HG02623 (cell line): ENCODE measurements around the gene MRPL28.
A peak's percentile ranks its signal among the peaks of the same experiment; 100 is the strongest.
"Not testable (repeated sequence)": the region's sequence is repeated elsewhere in the genome, so short reads cannot be mapped to it uniquely, and the experiment has no call there.

Experiments
- ATAC-seq: cut with Tn5 transposase; IDR thresholded peaks from one replicate; pipeline ENCODE4 v1.9.1; 2021; ENCODE audit warnings: moderate library complexity; ENCODE audit not compliant: unreplicated experiment

MRPL28 gene

DNA sequence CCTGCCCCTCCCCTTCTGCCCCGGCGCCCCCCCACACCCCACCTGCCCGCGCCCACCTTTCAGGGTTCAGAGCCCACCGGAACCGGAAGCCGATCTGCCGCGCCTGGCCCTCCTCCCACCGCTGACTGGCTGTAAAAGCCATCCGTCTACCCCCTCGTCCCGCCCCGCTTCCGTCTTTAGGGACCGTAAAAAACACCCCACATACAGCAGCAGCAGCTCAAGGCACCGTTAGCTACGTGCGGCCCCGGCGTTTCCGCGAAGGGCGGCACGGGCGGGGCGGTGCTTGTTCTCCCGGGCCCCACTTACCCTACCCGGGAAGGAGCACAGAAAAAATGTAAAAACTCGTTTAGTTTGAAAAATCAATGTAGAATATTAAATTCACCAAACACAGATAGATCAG, at the start of gene MRPL28:
Gene MRPL28, minus strand, starts transcription at position 96 of the 400 bp plus-strand sequence. CDS start 320 bp downstream, outside the sequence.
- peak; percentile 74 for ATAC-seq

DNA sequence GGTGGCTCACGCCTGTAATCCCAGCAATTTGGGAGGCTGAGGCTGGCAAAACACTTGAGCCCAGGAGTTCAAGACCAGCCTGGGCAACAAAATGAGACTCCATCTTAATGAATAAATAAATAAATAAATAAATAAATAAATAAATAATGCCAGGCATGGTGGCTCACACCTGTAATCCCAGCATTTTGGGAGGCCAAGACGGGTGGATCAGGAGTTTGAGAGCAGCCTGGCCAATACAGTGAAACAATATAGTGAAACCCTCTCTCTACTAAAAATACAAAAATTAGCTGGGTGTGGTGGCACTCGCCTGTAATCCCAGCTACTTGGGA, 44.8 kb upstream of the MRPL28 start:
- not testable (repeated sequence) for ATAC-seq

- no peak for ATAC-seq
Measured at GRCh38 chr16:414395-415169, 44.2 kb upstream of the MRPL28 start.

- ATAC-seq = no peak
Measured at GRCh38 chr16:411576-412265, 41.4 kb upstream of the MRPL28 start.

DNA sequence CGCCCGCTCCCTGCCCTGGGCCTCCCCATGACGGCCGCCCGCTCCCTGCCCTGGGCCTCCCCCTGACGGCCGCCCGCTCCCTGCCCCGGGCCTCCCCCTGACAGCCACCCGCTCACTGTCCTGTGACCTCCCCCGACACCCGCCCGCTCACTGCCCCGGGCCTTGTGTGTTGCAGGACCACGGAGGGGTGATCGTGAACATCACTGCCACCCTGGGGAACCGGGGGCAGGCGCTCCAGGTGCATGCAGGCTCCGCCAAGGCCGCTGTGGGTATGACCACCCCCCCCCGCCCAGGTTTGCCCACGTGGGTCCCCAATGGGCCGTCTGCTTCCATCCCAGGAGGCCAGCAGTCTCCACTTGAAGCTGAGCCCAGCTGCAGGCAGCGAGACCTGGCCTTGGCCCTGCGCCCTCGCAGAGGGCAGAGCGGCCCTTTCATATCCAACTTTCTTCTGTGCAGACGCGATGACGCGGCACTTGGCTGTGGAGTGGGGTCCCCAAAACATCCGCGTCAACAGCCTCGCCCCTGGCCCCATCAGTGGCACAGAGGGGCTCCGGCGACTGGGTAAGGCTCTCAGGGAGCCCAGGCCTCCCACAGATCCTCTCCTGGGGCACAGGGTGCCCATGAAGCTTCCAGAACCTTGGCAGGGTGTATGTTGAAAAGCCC, 40.3 kb upstream of the MRPL28 start:
- no peak for ATAC-seq

- ATAC-seq = no peak
Measured at GRCh38 chr16:407253-407652, 36.9 kb upstream of the MRPL28 start.

DNA sequence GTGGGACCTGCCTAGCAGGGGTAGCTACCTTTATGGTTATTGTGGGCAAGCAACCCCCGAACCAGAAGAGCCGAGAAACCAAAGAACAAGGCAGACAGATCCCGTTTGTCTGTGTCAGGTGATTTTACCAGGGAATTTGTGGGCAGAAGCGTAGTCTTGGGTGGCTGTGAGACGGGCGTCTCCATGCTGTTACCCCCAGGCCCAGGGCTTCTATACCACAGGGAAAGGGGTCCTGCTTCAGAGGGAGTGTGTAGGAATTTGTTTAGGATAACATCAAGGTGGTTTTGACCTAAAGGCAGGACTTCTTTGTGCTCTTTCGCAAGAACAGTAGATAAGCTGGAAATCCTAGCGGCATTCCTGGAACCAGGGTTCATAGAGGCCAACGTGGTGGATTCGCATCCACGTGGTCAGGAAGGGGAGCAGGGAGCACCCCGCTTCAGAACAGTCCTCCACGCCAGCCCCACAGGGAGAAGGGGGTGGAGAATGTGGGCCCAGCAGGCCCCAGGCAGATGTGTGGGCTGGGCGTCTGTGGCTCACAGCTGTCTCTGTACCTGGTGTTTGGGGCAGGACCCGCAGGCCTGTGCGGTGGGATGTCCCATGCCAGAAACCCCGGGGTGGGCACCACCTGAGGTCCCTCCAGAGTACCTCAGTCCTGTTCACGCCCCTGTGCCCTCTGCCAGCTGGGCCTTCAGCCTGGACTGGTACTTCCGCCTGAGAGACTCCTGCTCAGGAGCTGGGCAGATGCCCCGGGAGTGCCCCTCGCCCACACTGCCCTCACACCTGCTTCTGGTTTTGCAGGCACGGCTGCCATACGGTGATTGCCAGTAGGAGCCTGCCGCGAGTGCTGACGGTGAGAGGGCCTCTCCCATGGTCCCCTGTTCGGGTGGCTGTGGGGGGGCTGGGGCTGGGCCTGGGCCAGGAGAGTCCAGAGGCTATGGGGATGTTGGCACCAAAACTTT, 35.5 kb upstream of the MRPL28 start:
- ATAC-seq = no peak

GRCh38 chr16:404971-405486, 34.7 kb upstream of the MRPL28 start:
- ATAC-seq = no peak

GRCh38 chr16:401468-402348, 31.4 kb upstream of the MRPL28 start, which contains the start of gene DECR2:
DECR2 (plus strand) TSS chr16:401885; CDS start chr16:401964, 79 bp downstream.
- ATAC-seq = peak; percentile 54

- no peak for ATAC-seq
Measured at GRCh38 chr16:400061-400591, 29.8 kb upstream of the MRPL28 start.

- no peak for ATAC-seq
Measured at GRCh38 chr16:399340-400019, 29.1 kb upstream of the MRPL28 start.

DNA sequence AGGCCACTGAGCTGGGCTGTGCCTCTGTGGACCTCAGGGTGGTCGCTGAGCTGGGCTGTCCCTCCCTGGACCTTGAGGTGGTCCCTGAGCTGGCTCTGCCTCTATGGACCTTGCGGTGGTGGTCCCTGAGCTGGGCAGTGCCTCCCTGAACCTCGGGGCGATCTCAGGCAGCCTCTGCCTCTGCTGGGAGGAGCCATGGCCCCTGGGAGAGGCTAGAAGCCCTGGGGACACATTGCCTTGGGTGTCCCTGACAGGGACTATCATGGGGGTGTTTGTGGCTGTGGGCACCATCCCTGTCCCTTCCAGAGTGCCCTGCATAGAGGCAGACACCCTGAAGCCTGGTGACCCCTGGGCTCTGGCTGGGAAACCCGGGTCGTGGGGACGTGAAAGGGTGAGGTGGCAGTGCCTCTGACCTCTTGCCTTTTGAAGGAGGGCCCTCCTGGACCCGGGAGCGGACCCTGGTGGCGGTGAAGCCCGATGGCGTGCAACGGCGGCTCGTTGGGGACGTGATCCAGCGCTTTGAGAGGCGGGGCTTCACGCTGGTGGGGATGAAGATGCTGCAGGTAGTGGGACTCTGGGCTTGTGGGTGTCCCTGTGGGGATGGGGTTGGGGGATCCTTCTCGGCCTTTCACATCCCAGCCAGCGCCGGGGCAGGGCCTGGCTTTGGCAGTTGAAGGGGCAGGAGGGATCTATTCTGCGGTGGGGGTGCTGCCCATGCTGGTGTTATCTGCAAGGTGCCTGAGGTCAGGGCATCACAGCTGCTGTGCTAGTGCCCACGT, 28.4 kb upstream of the MRPL28 start:
- no peak for ATAC-seq

DNA sequence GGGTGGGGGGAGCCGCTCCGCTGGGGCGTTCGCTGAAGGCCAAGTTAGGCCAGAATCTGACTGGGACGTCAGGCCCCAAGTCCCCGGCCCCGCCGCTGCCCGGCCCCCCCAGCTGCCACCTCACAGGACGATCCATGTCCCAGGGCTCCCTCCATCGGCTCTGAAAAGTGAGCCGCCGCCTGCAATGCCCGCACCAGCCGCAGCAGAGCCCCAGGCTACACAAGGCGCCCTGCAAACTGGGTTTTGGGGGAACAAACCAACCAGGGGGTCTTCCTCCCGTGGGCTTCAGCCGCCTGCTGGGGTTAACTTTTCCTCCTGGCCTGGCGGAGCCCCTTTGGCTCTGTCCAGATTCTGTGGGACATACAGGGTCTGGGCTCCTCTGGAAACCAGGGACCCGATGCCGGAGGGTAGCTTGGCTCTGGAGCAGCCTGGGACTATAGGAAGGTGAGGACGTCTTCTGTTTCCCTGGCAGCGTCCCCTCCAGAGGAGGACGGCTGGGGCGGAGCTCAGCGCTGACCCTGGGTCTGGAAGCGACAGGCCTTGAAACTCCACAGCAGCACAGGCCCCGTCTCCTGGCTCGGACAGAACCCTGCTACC, 27.5 kb upstream of the MRPL28 start:
- no peak for ATAC-seq

DNA sequence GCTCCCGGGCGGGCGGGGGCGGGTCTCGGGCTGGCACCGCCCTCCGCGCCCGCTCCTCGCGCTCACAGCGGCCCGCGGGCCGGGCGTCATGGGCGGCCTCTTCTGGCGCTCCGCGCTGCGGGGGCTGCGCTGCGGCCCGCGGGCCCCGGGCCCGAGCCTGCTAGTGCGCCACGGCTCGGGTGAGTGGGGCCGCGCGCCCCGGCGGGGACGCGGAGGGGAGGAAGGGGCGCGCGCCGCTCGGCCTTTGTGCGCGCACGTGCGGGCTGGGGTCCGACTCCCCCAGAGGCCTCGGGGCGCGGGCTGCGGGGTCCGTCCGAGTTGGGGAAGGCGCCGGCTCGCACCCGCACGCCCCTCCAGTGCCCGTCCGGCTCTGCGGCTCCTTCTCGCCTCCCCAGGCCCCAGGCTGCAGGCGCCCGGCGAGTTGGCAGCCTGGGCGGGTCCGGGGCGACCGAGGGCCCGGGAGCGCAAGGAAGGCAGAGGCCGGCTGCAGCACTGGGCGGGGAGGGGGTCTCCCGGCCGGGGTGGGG, 26.9 kb upstream of the MRPL28 start, which contains the start of gene NME4:
Gene NME4, plus strand, starts transcription at position 65 of the 527 bp plus-strand sequence. Its CDS starts 24 bp downstream, at position 89.
- ATAC-seq = no peak

DNA sequence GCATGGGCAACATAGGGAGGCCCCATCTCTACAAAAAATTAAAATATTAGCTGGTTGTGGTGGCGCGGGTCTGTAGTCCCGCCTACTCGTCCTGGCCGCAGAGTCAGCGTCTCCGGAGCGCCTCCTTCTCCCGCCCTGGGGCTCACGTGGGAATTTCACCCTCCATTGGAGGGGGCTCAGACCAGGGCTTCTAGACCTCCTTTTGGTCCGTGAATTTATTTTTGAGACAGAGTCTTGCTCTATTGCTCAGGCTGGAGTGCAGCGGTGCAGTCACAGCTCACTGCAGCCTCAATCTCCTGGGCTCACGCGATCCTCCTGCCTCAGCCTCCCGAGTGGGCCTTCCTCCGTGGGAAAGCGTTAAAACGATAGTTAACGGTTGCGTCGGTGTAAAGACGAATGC, 26.3 kb upstream of the MRPL28 start:
- ATAC-seq = no peak

DNA sequence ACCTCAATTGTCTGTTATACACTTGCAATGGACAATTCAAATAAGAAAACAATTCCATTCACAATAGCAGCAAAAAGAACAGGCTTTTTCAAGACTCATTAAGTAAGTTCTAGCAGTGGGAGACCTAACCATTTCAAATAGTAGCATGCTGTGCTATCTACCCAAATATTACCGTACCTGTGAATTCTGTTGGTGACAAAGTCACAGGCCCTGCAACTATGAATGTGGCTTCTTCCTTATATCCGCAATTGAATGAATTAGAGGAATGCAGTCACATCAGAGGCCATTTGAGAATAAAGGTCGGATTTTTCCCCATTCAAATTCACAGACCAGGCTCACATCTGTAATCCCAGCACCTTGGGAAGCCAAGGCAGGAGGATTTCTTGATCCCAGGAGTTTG, 25.9 kb upstream of the MRPL28 start:
- ATAC-seq = no peak

DNA sequence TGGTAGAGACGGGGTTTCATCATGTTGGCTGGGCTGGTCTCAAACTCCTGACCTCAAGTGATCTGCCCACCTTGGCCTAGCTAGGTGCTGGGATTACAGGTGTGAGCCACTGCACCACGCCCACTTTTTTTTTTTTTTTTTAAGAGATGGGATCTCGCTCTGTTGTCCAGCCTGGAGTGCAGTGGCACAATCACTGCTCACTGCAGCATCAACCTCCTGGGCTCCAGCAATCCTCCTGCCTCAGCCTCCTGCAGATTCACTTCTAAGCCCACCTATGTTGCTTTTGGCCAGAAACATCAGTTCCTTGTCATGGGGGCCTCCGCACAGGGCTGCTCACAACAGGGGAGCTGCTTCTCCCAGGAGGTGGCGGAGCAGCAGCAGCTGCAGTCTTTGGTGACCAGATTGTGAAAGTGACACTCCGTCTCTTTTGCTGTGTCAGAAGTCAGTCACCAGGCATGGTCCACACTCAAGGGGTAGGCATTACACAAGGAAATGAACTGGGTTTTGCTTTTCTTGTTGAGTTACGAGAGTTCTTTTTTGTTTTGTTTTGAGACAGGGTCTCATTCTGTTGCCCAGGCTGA, 22.2 kb upstream of the MRPL28 start:
- no peak for ATAC-seq
